DMS53 treated with DMSO at 0.1 percent for 48 hours (cell line): ENCODE results near the gene EIF2S1.
A peak's percentile ranks its signal among the peaks of the same experiment; 100 is the strongest.
"Not testable (repeated sequence)": the region's sequence is repeated elsewhere in the genome, so short reads cannot be mapped to it uniquely, and the experiment has no call there.

Source experiments
- DNase-seq: peaks from one replicate; lab custom pipeline; 2025; ENCODE audit not compliant: unreplicated experiment; lab: John Stamatoyannopoulos, UW

Gene EIF2S1

GRCh38 chr14:67359775-67360469, at the start of gene EIF2S1, which contains the start of gene ATP6V1D:
TSS of gene EIF2S1 (plus strand) at chr14:67360328. CDS start at chr14:67364768, 4,440 bp downstream.
TSS of gene ATP6V1D (minus strand) at chr14:67359804. CDS start at chr14:67359698, 106 bp downstream.
- peak; percentile 74 for DNase-seq

- no peak for DNase-seq
Observed at GRCh38 chr14:67311868-67312267, 48.3 kb upstream of the EIF2S1 start.

GRCh38 chr14:67313153-67313552, 47.0 kb upstream of the EIF2S1 start:
- DNase-seq: no peak

- no peak for DNase-seq
Observed at GRCh38 chr14:67317822-67318221, 42.3 kb upstream of the EIF2S1 start.

GRCh38 chr14:67319142-67319541, 41.0 kb upstream of the EIF2S1 start:
- DNase-seq: no peak

- DNase-seq: not testable (repeated sequence)
Observed at GRCh38 chr14:67329666-67330065, 30.5 kb upstream of the EIF2S1 start.

- no peak for DNase-seq
Observed at GRCh38 chr14:67331368-67332125, 28.6 kb upstream of the EIF2S1 start.

GRCh38 chr14:67332468-67332867, 27.7 kb upstream of the EIF2S1 start:
- no peak for DNase-seq

GRCh38 chr14:67335781-67336180, 24.3 kb upstream of the EIF2S1 start:
- DNase-seq: no peak

- not testable (repeated sequence) for DNase-seq
Observed at GRCh38 chr14:67341231-67341630, 18.9 kb upstream of the EIF2S1 start.

- DNase-seq: no peak
Observed at GRCh38 chr14:67343601-67344230, 16.4 kb upstream of the EIF2S1 start.

- no peak for DNase-seq
Observed at GRCh38 chr14:67345583-67345982, 14.5 kb upstream of the EIF2S1 start.

GRCh38 chr14:67352055-67352454, 8.1 kb upstream of the EIF2S1 start:
- no peak for DNase-seq

GRCh38 chr14:67357186-67357968, 2.8 kb upstream of the EIF2S1 start:
- DNase-seq: no peak

GRCh38 chr14:67357969-67358354, 2.2 kb upstream of the EIF2S1 start:
- no peak for DNase-seq

- DNase-seq: no peak
Observed at GRCh38 chr14:67358924-67359774, 979 bp upstream of the EIF2S1 start.

GRCh38 chr14:67360470-67361206, 510 bp downstream of the EIF2S1 start:
- DNase-seq: peak; percentile 44

- DNase-seq: no peak
Observed at GRCh38 chr14:67365476-67365875, 5.3 kb downstream of the EIF2S1 start.

GRCh38 chr14:67370830-67371229, 10.7 kb downstream of the EIF2S1 start:
- no peak for DNase-seq
